GM12872 (cell line): ENCODE data around the gene APOL2.

Experiments used
- TF ChIP-seq, protein P1 (sequence below): IDR thresholded peaks from 3 replicates; pipeline ENCODE4 v1.5.1; 2011; ENCODE audit warnings: low read depth, mild to moderate bottlenecking, low read length, moderate library complexity; ENCODE audit not compliant: insufficient read depth

The APOL2 gene

DNA sequence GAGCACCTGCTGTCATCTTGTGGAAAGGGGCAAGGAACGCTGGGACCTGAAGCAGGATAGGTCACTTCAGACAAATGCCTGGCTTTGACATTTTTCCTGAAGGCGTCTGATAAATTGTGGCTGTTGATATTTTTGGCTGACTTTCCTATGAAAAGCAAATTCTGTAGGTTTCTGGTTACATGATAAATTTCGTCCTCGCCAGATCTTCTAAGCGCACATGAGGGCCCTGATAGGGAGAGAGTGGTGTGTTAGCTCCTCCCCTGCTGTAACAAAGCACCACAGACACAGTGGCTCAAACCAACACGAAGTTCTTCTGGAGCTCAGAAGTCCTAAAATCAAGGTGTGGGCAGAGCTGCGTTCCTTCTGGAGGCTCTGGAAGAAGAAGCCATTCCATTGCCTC, 57.3 kb downstream of the APOL2 start:
- TF ChIP-seq, protein P1, sequence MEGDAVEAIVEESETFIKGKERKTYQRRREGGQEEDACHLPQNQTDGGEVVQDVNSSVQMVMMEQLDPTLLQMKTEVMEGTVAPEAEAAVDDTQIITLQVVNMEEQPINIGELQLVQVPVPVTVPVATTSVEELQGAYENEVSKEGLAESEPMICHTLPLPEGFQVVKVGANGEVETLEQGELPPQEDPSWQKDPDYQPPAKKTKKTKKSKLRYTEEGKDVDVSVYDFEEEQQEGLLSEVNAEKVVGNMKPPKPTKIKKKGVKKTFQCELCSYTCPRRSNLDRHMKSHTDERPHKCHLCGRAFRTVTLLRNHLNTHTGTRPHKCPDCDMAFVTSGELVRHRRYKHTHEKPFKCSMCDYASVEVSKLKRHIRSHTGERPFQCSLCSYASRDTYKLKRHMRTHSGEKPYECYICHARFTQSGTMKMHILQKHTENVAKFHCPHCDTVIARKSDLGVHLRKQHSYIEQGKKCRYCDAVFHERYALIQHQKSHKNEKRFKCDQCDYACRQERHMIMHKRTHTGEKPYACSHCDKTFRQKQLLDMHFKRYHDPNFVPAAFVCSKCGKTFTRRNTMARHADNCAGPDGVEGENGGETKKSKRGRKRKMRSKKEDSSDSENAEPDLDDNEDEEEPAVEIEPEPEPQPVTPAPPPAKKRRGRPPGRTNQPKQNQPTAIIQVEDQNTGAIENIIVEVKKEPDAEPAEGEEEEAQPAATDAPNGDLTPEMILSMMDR: no peak

DNA sequence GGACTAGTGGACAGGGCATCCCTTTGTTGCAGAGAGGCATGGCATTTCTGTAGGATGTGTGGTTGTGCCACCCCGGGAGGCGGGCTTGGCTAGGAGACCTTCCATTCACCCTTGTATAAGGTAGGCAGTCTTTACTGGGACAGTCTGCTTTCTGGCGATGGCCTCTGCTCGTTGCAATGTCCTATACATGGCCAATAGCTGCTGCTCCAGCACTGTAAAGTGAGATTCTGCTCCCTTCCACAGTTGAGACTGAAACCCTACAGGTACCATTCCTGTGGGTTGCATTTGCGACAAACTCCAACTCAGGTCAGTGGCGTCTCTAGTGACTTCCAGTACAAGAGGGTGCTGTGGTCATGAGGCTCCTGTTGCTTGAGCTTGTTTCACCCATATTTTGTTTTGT, 58.4 kb downstream of the APOL2 start:
- TF ChIP-seq, protein P1: no peak

DNA sequence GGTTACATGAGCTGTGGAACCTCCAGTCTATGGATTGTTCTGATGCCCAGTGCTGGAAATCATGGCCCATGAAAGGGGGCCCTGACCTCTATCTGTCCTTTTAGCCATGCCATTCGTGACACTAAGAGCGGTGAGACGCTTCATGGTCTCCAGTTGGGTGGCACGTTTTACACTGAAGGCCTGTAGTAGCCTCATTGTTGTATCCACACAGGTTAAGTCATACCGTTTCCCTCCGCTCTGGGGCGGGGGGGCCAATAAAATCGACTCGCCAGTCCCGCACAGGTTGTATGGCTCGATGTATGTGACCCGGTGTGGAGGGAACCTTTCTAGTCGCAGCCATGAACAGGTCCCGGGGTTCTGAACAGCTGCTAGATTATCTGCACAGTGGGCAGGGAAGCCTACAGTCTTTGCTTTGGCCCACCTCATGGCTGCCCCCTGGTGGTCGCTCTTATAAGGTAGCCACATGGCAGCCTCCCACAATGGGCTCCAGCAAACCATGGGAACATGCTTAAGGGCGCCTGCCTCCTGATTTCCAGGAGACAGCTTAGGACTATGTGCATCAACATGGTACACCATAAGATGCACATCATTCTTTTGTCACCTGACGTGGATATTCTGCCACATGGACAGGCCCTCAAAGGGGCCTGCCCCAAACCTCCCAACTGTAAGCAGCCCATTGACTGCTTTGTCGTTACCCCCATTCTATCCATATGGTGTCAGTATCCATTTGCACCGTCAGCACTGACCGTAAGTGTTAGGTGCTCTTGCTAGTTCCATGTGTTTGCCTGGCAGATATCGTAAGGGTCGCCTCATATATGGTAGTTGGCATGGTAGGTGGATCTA, 59.1 kb downstream of the APOL2 start:
- TF ChIP-seq, protein P1: peak; percentile 90

DNA sequence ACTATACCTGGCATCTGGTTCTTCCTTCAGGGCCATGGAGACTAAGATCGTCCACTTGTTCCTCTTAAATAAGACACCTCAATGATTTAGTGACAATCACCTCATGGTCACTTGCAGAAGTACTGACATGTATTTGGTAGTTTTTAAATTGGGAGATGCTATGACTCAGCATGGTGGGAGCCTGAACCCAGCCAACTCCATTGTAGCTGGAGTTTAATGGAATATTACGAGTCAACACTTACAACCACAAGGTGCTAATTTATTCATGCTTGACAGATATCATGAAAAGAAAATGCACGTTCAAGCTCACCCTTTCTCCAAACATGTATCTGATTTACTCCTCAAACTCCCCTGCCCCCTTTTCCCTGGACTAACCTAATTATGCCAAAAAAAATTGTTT, 62.2 kb downstream of the APOL2 start:
- TF ChIP-seq, protein P1: no peak
